GM21576 (cell line): ENCODE data around the gene RTTN.

Experiments used
- ATAC-seq: cut with Tn5 transposase; IDR thresholded peaks from one replicate; pipeline ENCODE4 v1.9.1; 2021; ENCODE audit warnings: mild to moderate bottlenecking, moderate library complexity; ENCODE audit not compliant: unreplicated experiment

The RTTN gene

DNA sequence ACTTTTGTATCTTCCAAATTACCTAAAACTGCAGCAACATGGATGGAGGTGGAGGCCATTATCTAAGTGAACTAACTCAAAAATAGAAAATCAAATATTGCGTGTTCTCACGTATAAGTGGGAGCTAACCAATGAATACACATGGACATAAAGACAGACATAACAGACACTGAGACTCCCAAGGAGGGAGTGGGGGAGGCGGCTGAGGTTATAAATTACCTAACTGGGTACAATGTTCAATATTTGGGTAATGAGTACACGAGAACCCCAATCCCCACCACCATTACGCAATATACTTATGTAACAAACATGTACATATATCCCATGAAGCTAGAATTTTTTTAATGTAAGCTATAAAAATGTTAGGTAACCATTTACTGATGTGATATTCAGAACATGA lies 119.8 kb downstream of the RTTN start:
- no peak for ATAC-seq

- ATAC-seq, result no peak
These were observed 123.1 kb downstream of the RTTN start for GRCh38 chr18:70082430-70082829.

- no peak for ATAC-seq
These were observed 127.4 kb downstream of the RTTN start for GRCh38 chr18:70078106-70078505.

GRCh38 chr18:70075906-70076305 lies 129.6 kb downstream of the RTTN start:
- ATAC-seq, result no peak

DNA sequence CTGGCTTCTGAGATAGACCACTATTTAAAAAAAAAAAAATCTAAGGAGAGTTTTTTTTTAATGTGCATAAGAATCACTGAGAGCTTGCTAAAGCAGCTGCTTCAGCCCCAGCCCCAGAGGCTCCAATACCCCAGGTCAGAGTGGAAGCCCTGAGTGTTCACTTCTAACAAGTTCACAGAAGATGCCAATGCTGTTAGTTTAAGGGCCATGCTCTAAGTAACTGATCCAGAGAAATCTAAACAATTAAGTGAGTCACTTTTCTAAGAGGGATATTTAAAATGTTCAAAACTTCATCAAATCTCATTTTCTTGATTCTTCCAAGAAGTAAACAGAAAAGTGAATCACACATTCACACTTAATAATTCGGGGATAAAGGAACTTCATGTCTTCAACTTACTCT lies 131.4 kb downstream of the RTTN start:
- no peak for ATAC-seq

GRCh38 chr18:70073432-70073831 lies 132.1 kb downstream of the RTTN start:
- ATAC-seq, result no peak

DNA sequence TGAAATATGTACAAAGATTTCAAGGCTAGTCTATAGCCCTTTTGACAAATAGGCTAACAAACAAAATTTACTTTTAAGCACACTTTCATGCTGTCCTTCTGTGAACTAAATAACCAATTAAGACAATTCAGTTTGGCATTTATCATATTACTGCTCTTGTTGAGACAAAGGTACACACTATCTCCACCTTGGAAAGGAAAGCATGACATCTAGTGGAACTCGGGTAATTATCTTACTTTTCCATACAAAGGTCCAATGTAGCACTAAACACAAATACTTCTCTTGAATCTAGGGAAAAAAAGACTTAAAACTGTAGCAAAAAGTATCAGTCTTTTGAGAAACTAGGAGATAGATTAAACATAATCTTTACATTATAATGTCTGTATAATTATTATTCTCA lies 132.8 kb downstream of the RTTN start:
- ATAC-seq, result no peak

GRCh38 chr18:70069965-70070364 lies 135.5 kb downstream of the RTTN start:
- no peak for ATAC-seq

GRCh38 chr18:70069382-70069781 lies 136.1 kb downstream of the RTTN start:
- ATAC-seq, result no peak

DNA sequence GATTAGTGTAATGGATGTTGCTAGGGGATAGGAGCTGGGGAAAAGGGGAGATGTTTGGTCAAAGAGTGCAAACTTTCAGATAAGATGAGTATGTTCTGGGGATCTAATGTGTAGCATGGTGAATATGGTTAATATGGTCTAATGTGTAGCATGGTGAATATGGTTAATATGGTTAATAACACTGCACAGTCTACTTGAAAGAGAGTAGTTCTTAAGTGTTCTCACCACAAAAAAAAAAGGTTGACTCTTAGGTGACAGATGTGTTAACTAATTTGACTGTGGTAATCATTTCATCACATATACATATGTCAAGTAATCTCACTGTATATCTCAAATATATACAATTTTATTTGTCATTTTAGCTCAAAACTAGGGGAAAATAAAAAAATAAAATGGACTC lies 136.5 kb downstream of the RTTN start:
- ATAC-seq, result no peak

DNA sequence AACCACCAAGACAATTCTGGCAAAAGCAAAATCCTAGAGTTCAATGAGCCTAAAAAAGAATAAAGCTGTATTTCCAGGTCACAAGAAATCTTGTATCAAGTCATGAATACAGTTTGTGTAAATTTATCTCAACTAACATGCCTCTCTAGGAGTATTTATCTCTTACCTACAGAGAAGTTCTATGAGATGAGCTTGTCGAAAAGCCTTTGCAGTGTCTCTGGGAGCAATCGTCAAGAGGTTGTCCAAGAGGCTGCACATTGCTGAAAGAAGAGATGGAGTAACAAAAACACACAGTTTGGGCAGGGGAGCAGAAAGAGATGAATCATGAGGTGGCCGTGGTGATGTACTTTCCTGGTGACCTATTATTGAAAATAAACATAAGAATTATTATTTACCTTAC lies 145.8 kb downstream of the RTTN start:
- ATAC-seq, result no peak

- peak; percentile 92 for ATAC-seq
These were observed 146.6 kb downstream of the RTTN start for GRCh38 chr18:70058916-70059315.

DNA sequence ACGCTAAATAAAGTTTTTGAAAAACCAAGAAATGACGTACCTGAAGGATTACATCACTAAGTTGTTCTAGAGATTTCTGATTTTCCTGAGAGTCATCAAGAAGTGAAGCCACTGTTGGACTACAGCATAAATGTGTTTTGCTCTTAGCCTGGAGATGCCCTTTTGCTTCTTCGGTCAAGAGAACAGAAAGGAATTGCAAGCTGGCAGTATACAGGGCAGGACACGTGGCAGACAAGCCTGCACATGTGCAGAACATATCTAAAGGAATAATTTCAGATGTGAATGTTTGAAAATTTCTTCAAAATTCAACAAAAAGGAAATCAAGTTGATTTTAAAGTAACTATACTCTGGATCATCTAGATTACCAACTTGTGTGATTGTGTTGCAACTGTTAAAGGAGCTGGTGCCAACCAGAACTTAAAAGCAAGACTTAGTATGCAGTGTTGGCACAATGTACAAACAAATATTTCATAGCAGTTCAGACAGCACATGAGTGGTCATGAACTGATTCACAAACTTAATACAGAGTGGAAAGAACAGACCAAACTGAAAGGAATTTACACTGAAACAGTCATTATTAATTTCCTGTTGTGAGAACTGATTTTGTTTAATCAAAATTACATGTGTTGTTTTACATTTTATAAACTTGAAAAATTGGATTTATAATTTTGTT lies 157.4 kb downstream of the RTTN start:
- ATAC-seq, result no peak

- ATAC-seq, result no peak
These were observed 158.7 kb downstream of the RTTN start for GRCh38 chr18:70046796-70047195.

DNA sequence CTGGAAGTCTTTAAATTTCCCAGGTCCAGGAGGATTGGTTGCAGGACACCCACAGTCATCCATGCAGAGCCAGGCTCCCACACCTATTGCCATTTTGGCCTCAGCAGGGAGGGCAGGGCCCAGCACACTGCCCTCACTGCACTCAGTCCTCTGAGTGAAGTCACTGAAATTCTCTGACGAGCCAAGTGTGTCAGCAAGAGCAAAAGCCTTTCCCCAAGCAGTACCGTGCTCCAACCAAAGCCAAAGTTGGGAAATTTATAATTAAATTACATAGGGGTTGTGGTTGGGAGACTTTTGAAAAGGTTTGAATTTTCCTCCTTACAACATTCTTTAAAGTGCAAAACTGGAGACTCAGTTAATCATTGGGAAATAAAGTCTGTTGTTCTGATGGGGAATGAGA lies 159.3 kb downstream of the RTTN start:
- no peak for ATAC-seq

GRCh38 chr18:70044632-70045031 lies 160.9 kb downstream of the RTTN start:
- ATAC-seq, result no peak

DNA sequence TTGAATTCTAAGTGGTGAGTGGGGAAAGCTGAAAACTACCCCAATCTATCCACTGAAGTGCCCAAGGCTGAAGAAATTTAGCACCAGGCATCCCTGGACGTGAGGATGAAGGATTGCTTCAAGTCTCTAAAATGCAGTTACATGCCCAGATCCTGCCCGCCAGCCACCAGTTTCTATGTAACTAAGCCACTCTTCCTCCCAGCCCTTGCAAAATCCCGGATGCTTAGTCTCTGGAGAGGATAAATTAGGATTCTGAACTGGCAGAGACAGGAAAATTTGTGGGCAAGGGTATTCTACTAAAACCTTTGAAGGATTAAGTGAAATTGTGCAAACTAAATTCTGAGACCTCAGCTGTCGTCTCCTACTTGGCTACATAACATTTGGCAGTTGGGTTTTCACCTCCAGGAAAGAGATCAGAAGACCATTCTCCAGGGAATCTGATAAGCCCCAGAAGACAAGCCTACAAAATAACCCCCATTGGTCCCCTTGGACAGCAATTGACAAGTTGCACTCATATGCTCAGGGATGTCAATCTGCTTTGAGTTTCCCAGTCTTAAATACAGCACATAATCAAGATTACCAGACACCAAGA lies 163.9 kb downstream of the RTTN start:
- no peak for ATAC-seq

DNA sequence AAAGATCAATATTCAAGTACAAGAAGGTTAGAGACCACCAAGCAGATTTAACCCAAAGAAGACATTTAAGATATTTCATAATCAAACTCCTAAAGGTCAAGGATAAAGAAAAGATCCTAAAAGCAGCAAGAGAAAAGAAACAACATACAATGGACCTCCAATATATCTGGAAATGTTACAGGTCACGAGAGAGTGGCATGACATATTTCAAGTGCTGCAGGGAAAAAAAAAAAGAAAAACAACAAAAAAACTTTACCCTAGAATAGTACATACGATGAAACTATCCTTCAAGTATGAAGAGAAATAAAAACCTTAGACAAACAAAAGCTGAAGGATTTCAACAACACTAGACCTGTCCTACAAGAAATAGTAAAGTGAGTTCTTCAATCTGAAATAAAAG lies 166.3 kb downstream of the RTTN start:
- ATAC-seq, result no peak

DNA sequence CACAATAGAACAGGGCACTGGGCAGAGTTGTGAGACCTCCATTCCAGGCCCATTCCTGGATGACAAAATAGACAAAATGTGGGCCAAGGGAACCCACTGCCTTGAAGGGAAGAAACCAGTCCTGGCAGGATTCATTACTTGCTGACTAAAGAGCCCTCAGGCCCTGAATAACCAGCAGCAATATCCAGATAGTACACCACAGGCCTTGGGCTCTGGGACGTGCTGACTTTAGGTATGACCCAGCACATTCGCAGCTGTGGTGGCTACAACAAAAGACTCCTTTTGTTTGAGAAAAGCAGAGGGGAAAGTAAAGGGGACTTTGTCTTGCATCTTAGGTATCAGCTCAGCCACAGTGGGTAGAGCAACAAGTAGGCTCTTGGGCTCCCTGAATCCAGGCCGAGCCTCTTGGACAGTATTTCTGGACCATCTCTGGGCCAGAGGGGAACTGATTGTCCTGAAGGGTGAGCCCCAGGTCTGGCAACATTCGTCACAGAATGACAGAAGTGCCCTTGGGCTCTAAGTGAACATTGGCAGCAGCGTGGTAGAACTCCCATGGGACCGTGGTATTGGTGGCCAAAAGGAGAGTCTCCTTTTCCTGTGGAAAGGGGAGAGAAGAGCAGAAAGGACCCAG lies 167.9 kb downstream of the RTTN start:
- ATAC-seq, result no peak

GRCh38 chr18:70036771-70037347 lies 168.6 kb downstream of the RTTN start:
- ATAC-seq, result peak; percentile 99

DNA sequence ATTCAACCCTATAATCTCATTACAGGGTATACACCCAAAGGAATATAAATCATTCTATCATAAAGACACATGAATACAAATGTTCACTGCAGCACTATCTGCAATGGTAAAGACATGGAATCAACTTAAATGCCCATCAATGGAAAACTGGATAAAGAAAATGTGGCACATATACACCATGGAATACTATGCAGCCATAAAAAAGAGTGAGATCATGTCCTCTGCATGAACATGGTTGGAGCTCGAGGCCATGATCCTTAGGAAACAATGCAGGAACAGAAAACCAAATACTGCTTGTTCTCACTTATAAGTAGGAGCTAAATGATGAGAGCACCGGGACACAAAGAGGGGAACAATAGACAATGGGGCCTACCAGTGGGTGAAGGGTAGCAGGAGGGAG lies 169.3 kb downstream of the RTTN start:
- no peak for ATAC-seq

- no peak for ATAC-seq
These were observed 174.3 kb downstream of the RTTN start for GRCh38 chr18:70031221-70031620.
